ENCODE results near the gene VENTX. TPM values are rescaled to one million over a fixed set of nuclear protein-coding genes. Genes with fewer than 3 reads are reported as not detected.

VENTX gene
- total RNA-seq, 1 experiment from 2014 or later, result 28.0 TPM

GRCh38 chr10:133277277-133277992 lies 39.8 kb downstream of the VENTX start:
- CTCF ChIA-PET, result interaction anchor here (0.6 to 2.8 kb wide), 5 partner anchors 10 to 42 kb away, joined by 3 to 11 read pairs (median 9); no protein-coding TSS in a partner anchor
- ATAC-seq, result no peak
- TF ChIP-seq ZNF416 (CRISPR knock-in tag; IDR thresholded peaks at IDR 0.05) (no peak), ZNF512 (CRISPR knock-in tag; IDR thresholded peaks at IDR 0.05; ENCODE audit: borderline replicate concordance) (no peak), TEAD1 (CRISPR knock-in tag; IDR thresholded peaks at IDR 0.05) (no peak), ZNF138 (CRISPR knock-in tag; conservative IDR thresholded peaks at IDR 0.05) (no peak), NFYB (CRISPR knock-in tag; conservative IDR thresholded peaks at IDR 0.05; ENCODE audit: low read depth) (no peak), ZNF396 (CRISPR knock-in tag; IDR thresholded peaks at IDR 0.05; ENCODE audit: borderline replicate concordance) (no peak), JAZF1 (CRISPR knock-in tag; IDR thresholded peaks at IDR 0.05) (no peak), JUN (CRISPR knock-in tag; IDR thresholded peaks at IDR 0.05) (no peak), HMGA2 (CRISPR knock-in tag; IDR thresholded peaks at IDR 0.05) (no peak), STAT6 (CRISPR knock-in tag; conservative IDR thresholded peaks at IDR 0.05; ENCODE audit: low read depth) (no peak), ATF2 (CRISPR knock-in tag; IDR thresholded peaks at IDR 0.05; ENCODE audit: borderline replicate concordance, low read depth) (no peak), AFF4 (CRISPR knock-in tag; IDR thresholded peaks at IDR 0.05; ENCODE audit: borderline replicate concordance) (no peak), ZNF263 (CRISPR knock-in tag; IDR thresholded peaks at IDR 0.05; ENCODE audit: low read depth) (no peak), E2F4 (CRISPR knock-in tag; IDR thresholded peaks at IDR 0.05; ENCODE audit: borderline replicate concordance, low read depth) (no peak)
- TF ChIP-seq, protein P1, sequence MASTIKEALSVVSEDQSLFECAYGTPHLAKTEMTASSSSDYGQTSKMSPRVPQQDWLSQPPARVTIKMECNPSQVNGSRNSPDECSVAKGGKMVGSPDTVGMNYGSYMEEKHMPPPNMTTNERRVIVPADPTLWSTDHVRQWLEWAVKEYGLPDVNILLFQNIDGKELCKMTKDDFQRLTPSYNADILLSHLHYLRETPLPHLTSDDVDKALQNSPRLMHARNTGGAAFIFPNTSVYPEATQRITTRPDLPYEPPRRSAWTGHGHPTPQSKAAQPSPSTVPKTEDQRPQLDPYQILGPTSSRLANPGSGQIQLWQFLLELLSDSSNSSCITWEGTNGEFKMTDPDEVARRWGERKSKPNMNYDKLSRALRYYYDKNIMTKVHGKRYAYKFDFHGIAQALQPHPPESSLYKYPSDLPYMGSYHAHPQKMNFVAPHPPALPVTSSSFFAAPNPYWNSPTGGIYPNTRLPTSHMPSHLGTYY (CRISPR knock-in tag; IDR thresholded peaks at IDR 0.05), result no peak
- TF ChIP-seq, protein P2, sequence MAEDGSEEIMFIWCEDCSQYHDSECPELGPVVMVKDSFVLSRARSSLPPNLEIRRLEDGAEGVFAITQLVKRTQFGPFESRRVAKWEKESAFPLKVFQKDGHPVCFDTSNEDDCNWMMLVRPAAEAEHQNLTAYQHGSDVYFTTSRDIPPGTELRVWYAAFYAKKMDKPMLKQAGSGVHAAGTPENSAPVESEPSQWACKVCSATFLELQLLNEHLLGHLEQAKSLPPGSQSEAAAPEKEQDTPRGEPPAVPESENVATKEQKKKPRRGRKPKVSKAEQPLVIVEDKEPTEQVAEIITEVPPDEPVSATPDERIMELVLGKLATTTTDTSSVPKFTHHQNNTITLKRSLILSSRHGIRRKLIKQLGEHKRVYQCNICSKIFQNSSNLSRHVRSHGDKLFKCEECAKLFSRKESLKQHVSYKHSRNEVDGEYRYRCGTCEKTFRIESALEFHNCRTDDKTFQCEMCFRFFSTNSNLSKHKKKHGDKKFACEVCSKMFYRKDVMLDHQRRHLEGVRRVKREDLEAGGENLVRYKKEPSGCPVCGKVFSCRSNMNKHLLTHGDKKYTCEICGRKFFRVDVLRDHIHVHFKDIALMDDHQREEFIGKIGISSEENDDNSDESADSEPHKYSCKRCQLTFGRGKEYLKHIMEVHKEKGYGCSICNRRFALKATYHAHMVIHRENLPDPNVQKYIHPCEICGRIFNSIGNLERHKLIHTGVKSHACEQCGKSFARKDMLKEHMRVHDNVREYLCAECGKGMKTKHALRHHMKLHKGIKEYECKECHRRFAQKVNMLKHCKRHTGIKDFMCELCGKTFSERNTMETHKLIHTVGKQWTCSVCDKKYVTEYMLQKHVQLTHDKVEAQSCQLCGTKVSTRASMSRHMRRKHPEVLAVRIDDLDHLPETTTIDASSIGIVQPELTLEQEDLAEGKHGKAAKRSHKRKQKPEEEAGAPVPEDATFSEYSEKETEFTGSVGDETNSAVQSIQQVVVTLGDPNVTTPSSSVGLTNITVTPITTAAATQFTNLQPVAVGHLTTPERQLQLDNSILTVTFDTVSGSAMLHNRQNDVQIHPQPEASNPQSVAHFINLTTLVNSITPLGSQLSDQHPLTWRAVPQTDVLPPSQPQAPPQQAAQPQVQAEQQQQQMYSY (CRISPR knock-in tag; IDR thresholded peaks at IDR 0.05), result no peak
- TF ChIP-seq, protein P3, sequence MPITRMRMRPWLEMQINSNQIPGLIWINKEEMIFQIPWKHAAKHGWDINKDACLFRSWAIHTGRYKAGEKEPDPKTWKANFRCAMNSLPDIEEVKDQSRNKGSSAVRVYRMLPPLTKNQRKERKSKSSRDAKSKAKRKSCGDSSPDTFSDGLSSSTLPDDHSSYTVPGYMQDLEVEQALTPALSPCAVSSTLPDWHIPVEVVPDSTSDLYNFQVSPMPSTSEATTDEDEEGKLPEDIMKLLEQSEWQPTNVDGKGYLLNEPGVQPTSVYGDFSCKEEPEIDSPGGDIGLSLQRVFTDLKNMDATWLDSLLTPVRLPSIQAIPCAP (CRISPR knock-in tag; IDR thresholded peaks at IDR 0.05), result no peak

More at GRCh38 chr10:133277277-133277992, 39.8 kb downstream of the VENTX start:
- no peaks in the 10 kb centered on the region for H3K27me3 Mint-ChIP-seq (ENCODE audit: low read depth)
- no peak overlapping the region for H3K4me3 Mint-ChIP-seq
- POLR2A ChIA-PET, result interaction anchor here (0.6 kb wide), 1 partner anchor 13 kb away, joined by 3 read pairs; no protein-coding TSS in a partner anchor
- peaks cover 2% of the 10 kb centered on the region; the same call in 1 of the 2 replicates for H3K36me3 Mint-ChIP-seq
- no peak for DNase-seq (ENCODE audit: low spot score)
- H3K4me1 Mint-ChIP-seq, result peaks cover 6% of the 10 kb centered on the region; the same call in 1 of the 2 replicates
- H3K27ac Mint-ChIP-seq, result no peak overlapping the region
- H3K9me3 Mint-ChIP-seq, result no peaks in the 10 kb centered on the region
